GM12892 (cell line): Measurements from ENCODE around the gene ERICH4.

Experiments
- POLR2A ChIP-seq: IDR thresholded peaks from 2 replicates; pipeline ENCODE4 v1.6.1; 2011; ENCODE audit warnings: low read depth, low read length, control low read depth
- POLR2AphosphoS5 ChIP-seq: IDR thresholded peaks from 2 replicates; pipeline ENCODE4 v1.6.1; 2011; ENCODE audit warnings: low read depth, low read length, control low read depth
- TAF1 ChIP-seq: IDR thresholded peaks from 2 replicates; pipeline ENCODE4 v1.6.1; 2011; ENCODE audit warnings: low read depth, mild to moderate bottlenecking, control low read depth, low read length, borderline replicate concordance

GRCh38 chr19:41401483-41401882 is 41.5 kb upstream of the ERICH4 start:
- TF ChIP-seq POLR2A (no peak), TAF1 (no peak), POLR2AphosphoS5 (no peak)
